PC-9 (cell line): ENCODE measurements around the gene ETV2. TPM values are rescaled to one million over a fixed set of nuclear protein-coding genes. Genes with fewer than 3 reads are reported as not detected.

ENCODE experiments used
- BruUV-seq: library from RNA; stranded (reverse); fragments of 400-500 nt; replicated peaks from 2 replicates; lab custom pipeline; 2021; lab: Mats Ljungman, UMichigan
- CTCF ChIA-PET: fragments of 300-600 bp; sonication (Branson Sonifier 250); formaldehyde crosslinking; loops from one replicate; lab custom pipeline; 2022; ENCODE audit warnings: antibody characterized with exemption; lab: Charles Lee
- POLR2A ChIA-PET: fragments of 300-600 bp; sonication (Branson Sonifier 250); formaldehyde crosslinking; loops from one replicate; lab custom pipeline; 2022; ENCODE audit warnings: antibody characterized with exemption; ENCODE audit not compliant: unreplicated experiment; lab: Charles Lee
- DNase-seq, 2 experiments: peaks; one replicate each; pipeline versions ENCODE4 v3.0.0 to v3.0.0-alpha.2; 2015 to 2022; ENCODE audit warnings: mixed read lengths in 1 of 2
- H2AFZ ChIP-seq: fragments of 200-600 bp; sonication (generic); 2 replicates; pipeline ENCODE4 v1.8.1; 2017; ENCODE audit warnings: antibody characterized with exemption
- H3F3A ChIP-seq: fragments of 200-600 bp; sonication (generic); 2 replicates; pipeline ENCODE4 v1.8.1; 2017; ENCODE audit warnings: antibody characterized with exemption, mild to moderate bottlenecking, low read depth; ENCODE audit not compliant: insufficient read depth
- H3K27ac ChIP-seq: fragments of 200-600 bp; sonication (generic); 2 replicates; pipeline ENCODE4 v1.6.1; 2016; ENCODE audit warnings: mixed run types
- H3K27me3 ChIP-seq: fragments of 200-600 bp; sonication (generic); 2 replicates; pipeline ENCODE4 v1.6.1; 2016; ENCODE audit warnings: low read depth, mixed run types; ENCODE audit not compliant: insufficient read depth
- H3K36me3 ChIP-seq: fragments of 200-600 bp; sonication (generic); 2 replicates; pipeline ENCODE4 v1.6.1; 2016; ENCODE audit warnings: low read depth, mixed run types
- H3K4me1 ChIP-seq: fragments of 200-600 bp; sonication (generic); replicated peaks from 2 replicates; pipeline ENCODE4 v1.6.1; 2016; ENCODE audit warnings: mixed run types; ENCODE audit not compliant: insufficient read depth
- H3K4me2 ChIP-seq: fragments of 200-600 bp; sonication (generic); 2 replicates; pipeline ENCODE4 v1.6.1; 2017; ENCODE audit warnings: mixed run types
- H3K4me3 ChIP-seq: fragments of 200-600 bp; sonication (generic); 2 replicates; pipeline ENCODE4 v1.6.1; 2016; ENCODE audit warnings: mixed run types
- H3K79me2 ChIP-seq: fragments of 200-600 bp; sonication (generic); 2 replicates; pipeline ENCODE4 v1.6.1; 2017; ENCODE audit warnings: low read depth, mixed run types
- H3K9me2 ChIP-seq: fragments of 200-600 bp; sonication (generic); 2 replicates; pipeline ENCODE4 v1.8.1; 2017; ENCODE audit warnings: mild to moderate bottlenecking; ENCODE audit not compliant: insufficient read depth
- H3K9me3 ChIP-seq: fragments of 200-600 bp; sonication (generic); 2 replicates; pipeline ENCODE4 v1.8.1; 2016; ENCODE audit warnings: low read depth; ENCODE audit not compliant: insufficient read depth
- H4K20me1 ChIP-seq: fragments of 200-600 bp; sonication (generic); 2 replicates; pipeline ENCODE4 v1.8.1; 2017; ENCODE audit not compliant: insufficient read depth
- CTCF ChIP-seq: fragments of 200-600 bp; sonication (generic); conservative IDR thresholded peaks from 2 replicates; pipeline ENCODE4 v1.6.1; 2017; ENCODE audit warnings: mixed run types, antibody characterized with exemption, mild to moderate bottlenecking, moderate library complexity
- EZH2 ChIP-seq: fragments of 200-600 bp; sonication (generic); IDR thresholded peaks from 2 replicates; pipeline ENCODE4 v1.8.0; 2017; ENCODE audit warnings: antibody characterized with exemption, low read depth
- intact Hi-C: fragments of 100-400 bp; cut with micrococcal nuclease; formaldehyde crosslinking; loops from one replicate; pipeline ENCODE4 v1.10.0; 2022; ENCODE audit not compliant: unreplicated experiment
- total RNA-seq: library from RNA; stranded (reverse); gene quantifications from 2 replicates; pipeline ENCODE4 v1.2.3, GENCODE V29; 2021

Gene ETV2
- total RNA-seq, 1 experiment from 2014 or later = 1.8 TPM

DNA sequence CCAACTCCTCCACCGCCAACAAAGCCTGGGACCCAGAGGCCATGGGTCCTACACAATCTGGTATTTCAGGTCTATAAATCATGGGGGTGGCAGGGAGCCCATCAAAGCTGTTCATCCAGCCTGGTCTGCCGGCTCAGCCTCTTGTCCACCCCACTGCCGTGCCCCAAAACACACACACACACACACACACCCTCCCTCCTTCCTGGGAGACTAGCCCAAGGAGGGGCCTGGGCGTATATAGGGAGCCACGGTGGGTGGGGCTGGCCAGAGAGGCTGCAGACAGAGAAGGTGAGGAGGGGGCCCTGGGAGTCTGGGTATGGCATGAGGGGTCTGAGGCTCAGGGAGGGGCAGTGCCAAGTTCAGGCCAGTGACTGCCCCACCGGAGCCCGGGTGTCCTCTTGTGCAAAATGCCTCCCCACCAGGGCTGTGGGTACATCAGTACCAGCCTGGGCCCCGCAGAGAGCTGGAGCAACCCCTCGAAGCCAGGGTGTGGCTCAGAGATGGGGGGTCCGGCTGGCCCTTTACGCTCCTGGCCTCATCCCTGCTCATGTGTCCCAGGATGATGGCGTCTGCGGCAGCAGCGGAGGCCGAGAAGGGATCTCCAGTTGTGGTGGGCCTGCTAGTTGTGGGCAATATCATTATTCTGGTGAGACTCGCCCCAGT lies 24.8 kb downstream of the ETV2 start, which contains the start of gene UPK1A:
Gene UPK1A (plus strand): TSS at position 267 of the 663 bp plus-strand sequence. CDS start 296 bp downstream, at position 563.
- Histone ChIP-seq H3K9me3 (no peaks in the 10 kb centered on the region), H3K79me2 (no peaks in the 10 kb centered on the region), H3K4me1 (no peaks in the 10 kb centered on the region), H3K4me2 (no peak within 1 kb of the TSS), H3K36me3 (no peaks in the 10 kb centered on the region), H4K20me1 (no peaks in the 10 kb centered on the region), H3K27me3 (peaks cover 19% of the 10 kb centered on the region), H2AFZ (no peak within 1 kb of the TSS), H3K9me2 (no peaks in the 10 kb centered on the region), H3K4me3 (no peak within 1 kb of the TSS), H3K27ac (no peak within 1 kb of the TSS), H3F3A (peaks cover 8% of the 10 kb centered on the region; the same call in 1 of the 2 replicates)
- no peak for TF ChIP-seq EZH2
- TF ChIP-seq CTCF = no peak
- POLR2A ChIA-PET = no interaction called here
- intact Hi-C loops = no loop called here
- BruUV-seq = no TSS peak
- CTCF ChIA-PET = no interaction called here
- DNase-seq = no peak

DNA sequence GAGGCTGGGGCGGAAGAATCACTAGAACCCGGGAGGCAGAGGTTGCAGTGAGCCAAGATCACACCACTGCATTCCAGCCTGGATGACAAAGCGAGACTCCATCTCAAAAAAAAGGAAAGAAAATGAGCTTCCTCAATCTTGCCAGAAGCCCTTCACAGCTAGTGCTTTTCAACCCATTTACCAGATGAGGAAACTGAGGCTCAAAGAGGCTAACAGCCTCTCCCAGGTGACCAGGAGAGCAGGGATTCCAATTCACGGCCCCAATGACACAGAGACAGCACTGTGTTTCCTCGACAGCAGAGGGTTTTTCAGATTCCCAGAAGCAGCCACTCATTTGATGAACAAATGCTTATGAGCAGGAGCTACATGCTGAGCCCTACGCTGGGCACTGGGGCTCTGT lies 28.0 kb downstream of the ETV2 start:
- Histone ChIP-seq H3K27me3 (peaks cover 19% of the 10 kb centered on the region), H3K36me3 (no peaks in the 10 kb centered on the region), H3K4me3 (no peak overlapping the region), H3K27ac (no peak overlapping the region), H3F3A (peaks cover 6% of the 10 kb centered on the region; the same call in 1 of the 2 replicates), H3K4me2 (no peak overlapping the region), H3K9me2 (no peaks in the 10 kb centered on the region), H3K4me1 (peaks cover 6% of the 10 kb centered on the region; the same call in 1 of the 2 replicates), H3K79me2 (no peaks in the 10 kb centered on the region), H2AFZ (no peak overlapping the region), H4K20me1 (no peaks in the 10 kb centered on the region), H3K9me3 (no peaks in the 10 kb centered on the region)
- CTCF ChIA-PET = no interaction called here
- POLR2A ChIA-PET = no interaction called here
- no peak for DNase-seq
- TF ChIP-seq CTCF (no peak), EZH2 (no peak)
- intact Hi-C loops = no loop called here
- no TSS peak for BruUV-seq

GRCh38 chr19:35669974-35670373 lies 28.4 kb downstream of the ETV2 start:
- H3K9me3 ChIP-seq = no peaks in the 10 kb centered on the region
- H3K4me1 ChIP-seq = peaks cover 6% of the 10 kb centered on the region; the same call in 1 of the 2 replicates
- no peaks in the 10 kb centered on the region for H3K9me2 ChIP-seq
- H3K27ac ChIP-seq = no peak overlapping the region
- intact Hi-C loops = no loop called here
- ChIA-PET CTCF (no interaction called here), POLR2A (no interaction called here)
- no peaks in the 10 kb centered on the region for H3K79me2 ChIP-seq
- no peaks in the 10 kb centered on the region for H4K20me1 ChIP-seq
- H3K4me3 ChIP-seq = no peak overlapping the region
- peaks cover 19% of the 10 kb centered on the region for H3K27me3 ChIP-seq
- no peak for TF ChIP-seq EZH2
- TF ChIP-seq CTCF = no peak
- peaks cover 6% of the 10 kb centered on the region; the same call in 1 of the 2 replicates for H3F3A ChIP-seq
- H2AFZ ChIP-seq = no peak overlapping the region
- no peak for DNase-seq
- no peak overlapping the region for H3K4me2 ChIP-seq
- BruUV-seq = no TSS peak
- H3K36me3 ChIP-seq = no peaks in the 10 kb centered on the region
